ENCODE data around the gene THSD4. TPM values are rescaled to one million over a fixed set of nuclear protein-coding genes. Genes with fewer than 3 reads are reported as not detected.

Gene THSD4
- total RNA-seq, 1 experiment from 2014 or later, result 24.2 TPM

DNA sequence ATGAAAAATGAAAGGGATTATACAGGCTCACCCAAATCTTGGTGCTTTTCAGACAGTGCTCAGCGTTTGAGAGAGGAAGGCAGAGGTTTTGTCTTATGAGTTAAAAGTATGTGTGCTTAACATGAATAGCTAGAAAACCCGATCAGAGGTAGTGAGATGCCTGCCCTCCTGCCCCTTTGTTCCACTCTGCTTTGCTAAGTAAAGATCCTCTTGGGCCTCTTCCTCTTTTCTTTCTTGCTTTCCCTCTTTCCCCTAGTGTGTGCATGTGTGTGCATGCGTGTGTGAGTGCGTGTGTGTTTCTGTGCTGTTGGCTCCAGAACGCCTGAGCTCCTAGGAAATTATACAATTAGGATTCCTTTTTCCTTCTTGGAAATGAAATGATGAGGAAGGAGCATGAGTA, 433.8 kb downstream of the THSD4 start:
- no peaks in the 10 kb centered on the region for H3K4me1 Mint-ChIP-seq (ENCODE audit: low read depth, unreplicated experiment)
- CTCF ChIA-PET, result no interaction called here
- no peak overlapping the region for H3K27ac Mint-ChIP-seq (ENCODE audit: unreplicated experiment)
- no peaks in the 10 kb centered on the region for H3K36me3 Mint-ChIP-seq (ENCODE audit: insufficient read depth, unreplicated experiment)
- no TSS peak for BruUV-seq (replicated peaks)
- intact Hi-C loops (cut with micrococcal nuclease; ENCODE audit: unreplicated experiment), result no loop called here
- H3K4me3 Mint-ChIP-seq (ENCODE audit: low read depth, unreplicated experiment), result no peak overlapping the region
- no peaks in the 10 kb centered on the region for H3K27me3 Mint-ChIP-seq (ENCODE audit: unreplicated experiment)
- TF ChIP-seq, protein P1, sequence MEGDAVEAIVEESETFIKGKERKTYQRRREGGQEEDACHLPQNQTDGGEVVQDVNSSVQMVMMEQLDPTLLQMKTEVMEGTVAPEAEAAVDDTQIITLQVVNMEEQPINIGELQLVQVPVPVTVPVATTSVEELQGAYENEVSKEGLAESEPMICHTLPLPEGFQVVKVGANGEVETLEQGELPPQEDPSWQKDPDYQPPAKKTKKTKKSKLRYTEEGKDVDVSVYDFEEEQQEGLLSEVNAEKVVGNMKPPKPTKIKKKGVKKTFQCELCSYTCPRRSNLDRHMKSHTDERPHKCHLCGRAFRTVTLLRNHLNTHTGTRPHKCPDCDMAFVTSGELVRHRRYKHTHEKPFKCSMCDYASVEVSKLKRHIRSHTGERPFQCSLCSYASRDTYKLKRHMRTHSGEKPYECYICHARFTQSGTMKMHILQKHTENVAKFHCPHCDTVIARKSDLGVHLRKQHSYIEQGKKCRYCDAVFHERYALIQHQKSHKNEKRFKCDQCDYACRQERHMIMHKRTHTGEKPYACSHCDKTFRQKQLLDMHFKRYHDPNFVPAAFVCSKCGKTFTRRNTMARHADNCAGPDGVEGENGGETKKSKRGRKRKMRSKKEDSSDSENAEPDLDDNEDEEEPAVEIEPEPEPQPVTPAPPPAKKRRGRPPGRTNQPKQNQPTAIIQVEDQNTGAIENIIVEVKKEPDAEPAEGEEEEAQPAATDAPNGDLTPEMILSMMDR (IDR thresholded peaks at IDR 0.05; ENCODE audit: unreplicated experiment), result no peak
- H3K9me3 Mint-ChIP-seq (ENCODE audit: low read depth, unreplicated experiment), result no peaks in the 10 kb centered on the region
- DNase-seq, result no peak

DNA sequence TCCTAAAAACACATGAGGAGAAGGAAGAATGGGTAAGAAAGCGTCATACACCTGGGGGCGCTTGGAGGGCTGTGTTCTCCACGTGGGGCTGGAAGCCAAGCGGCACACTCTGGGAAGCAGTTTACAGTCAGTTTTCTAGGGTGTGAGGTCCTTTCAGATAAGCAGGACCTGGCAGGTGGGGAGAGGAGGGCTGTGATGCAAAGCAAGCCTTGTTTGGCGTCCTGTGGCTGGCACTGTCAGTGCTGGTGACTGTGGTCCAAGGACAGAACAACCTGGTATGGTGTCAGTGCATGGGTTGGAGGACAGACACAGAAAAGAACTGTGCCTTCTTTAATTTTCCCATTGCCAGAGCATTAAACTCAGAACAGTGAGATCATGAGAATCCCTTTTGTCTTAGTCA, 434.4 kb downstream of the THSD4 start:
- BruUV-seq (replicated peaks), result no TSS peak
- Mint-ChIP-seq H3K27me3 (ENCODE audit: unreplicated experiment) (no peaks in the 10 kb centered on the region), H3K36me3 (ENCODE audit: insufficient read depth, unreplicated experiment) (no peaks in the 10 kb centered on the region), H3K9me3 (ENCODE audit: low read depth, unreplicated experiment) (no peaks in the 10 kb centered on the region), H3K4me3 (ENCODE audit: low read depth, unreplicated experiment) (no peak overlapping the region), H3K4me1 (ENCODE audit: low read depth, unreplicated experiment) (no peaks in the 10 kb centered on the region), H3K27ac (ENCODE audit: unreplicated experiment) (no peak overlapping the region)
- DNase-seq, result no peak
- CTCF ChIA-PET, result interaction anchor here (1.1 kb wide), 1 partner anchor 20 kb away, joined by 3 read pairs; no protein-coding TSS in a partner anchor
- intact Hi-C loops (cut with micrococcal nuclease; ENCODE audit: unreplicated experiment), result no loop called here
- TF ChIP-seq, protein P1 (IDR thresholded peaks at IDR 0.05; ENCODE audit: unreplicated experiment), result no peak

DNA sequence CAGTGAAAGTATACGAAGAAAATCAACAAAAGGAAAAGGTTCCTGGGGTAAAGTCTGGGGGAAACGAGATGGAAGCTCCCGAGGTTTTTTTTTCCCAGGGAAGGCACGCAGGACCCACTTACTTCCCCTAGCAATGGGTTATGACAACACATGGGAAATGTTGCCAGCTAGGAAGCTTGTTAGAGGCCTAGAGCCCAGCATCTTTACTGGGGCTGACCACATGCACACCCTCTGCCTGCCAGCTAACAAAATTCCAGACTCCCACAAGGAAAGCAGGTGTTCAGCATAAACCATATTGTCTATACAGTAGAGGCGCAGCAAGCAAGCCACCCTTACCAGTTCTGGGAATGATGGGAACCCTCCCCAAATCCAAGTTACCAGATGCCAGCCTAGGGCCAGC, 436.3 kb downstream of the THSD4 start:
- H3K27me3 Mint-ChIP-seq (ENCODE audit: unreplicated experiment), result no peaks in the 10 kb centered on the region
- intact Hi-C loops (cut with micrococcal nuclease; ENCODE audit: unreplicated experiment), result no loop called here
- H3K36me3 Mint-ChIP-seq (ENCODE audit: insufficient read depth, unreplicated experiment), result no peaks in the 10 kb centered on the region
- CTCF ChIA-PET, result no interaction called here
- H3K27ac Mint-ChIP-seq (ENCODE audit: unreplicated experiment), result no peak overlapping the region
- no peak overlapping the region for H3K4me3 Mint-ChIP-seq (ENCODE audit: low read depth, unreplicated experiment)
- H3K4me1 Mint-ChIP-seq (ENCODE audit: low read depth, unreplicated experiment), result no peaks in the 10 kb centered on the region
- H3K9me3 Mint-ChIP-seq (ENCODE audit: low read depth, unreplicated experiment), result no peaks in the 10 kb centered on the region
- no TSS peak for BruUV-seq (replicated peaks)
- no peak for DNase-seq
- TF ChIP-seq, protein P1 (IDR thresholded peaks at IDR 0.05; ENCODE audit: unreplicated experiment), result no peak

DNA sequence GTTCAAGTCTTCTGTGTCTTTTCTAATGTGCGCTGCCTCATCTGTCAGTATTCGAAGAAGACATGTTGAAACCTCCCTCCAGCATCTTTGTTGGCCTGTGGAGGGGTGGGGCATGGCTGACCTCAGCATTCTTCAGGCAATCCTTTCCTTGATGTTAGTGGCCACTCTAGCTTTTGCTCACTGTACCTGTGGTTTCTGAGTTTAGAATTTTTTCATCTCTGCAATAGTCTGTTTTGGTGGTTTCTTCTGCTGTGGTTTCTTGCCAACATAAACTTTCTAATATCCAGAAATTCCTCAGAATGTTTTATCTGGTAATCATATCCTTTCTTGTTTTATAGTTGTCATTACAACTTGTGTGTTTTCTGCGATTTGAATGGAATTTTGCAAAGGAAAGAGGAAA, 443.8 kb downstream of the THSD4 start:
- peaks cover 12% of the 10 kb centered on the region for H3K4me1 Mint-ChIP-seq (ENCODE audit: low read depth, unreplicated experiment)
- H3K27me3 Mint-ChIP-seq (ENCODE audit: unreplicated experiment), result no peaks in the 10 kb centered on the region
- CTCF ChIA-PET, result no interaction called here
- TF ChIP-seq, protein P1 (IDR thresholded peaks at IDR 0.05; ENCODE audit: unreplicated experiment), result no peak
- H3K36me3 Mint-ChIP-seq (ENCODE audit: insufficient read depth, unreplicated experiment), result no peaks in the 10 kb centered on the region
- intact Hi-C loops (cut with micrococcal nuclease; ENCODE audit: unreplicated experiment), result no loop called here
- no TSS peak for BruUV-seq (replicated peaks)
- H3K4me3 Mint-ChIP-seq (ENCODE audit: low read depth, unreplicated experiment), result no peak overlapping the region
- H3K27ac Mint-ChIP-seq (ENCODE audit: unreplicated experiment), result no peak overlapping the region
- H3K9me3 Mint-ChIP-seq (ENCODE audit: low read depth, unreplicated experiment), result peaks cover 3% of the 10 kb centered on the region
- no peak for DNase-seq
